Right kidney (tissue), 1 donor: ENCODE measurements around the gene ZNF511.

Experiments used
- DNase-seq: peaks from one replicate; pipeline ENCODE4 v3.0.0-alpha.2; 2016

ZNF511 gene

DNA sequence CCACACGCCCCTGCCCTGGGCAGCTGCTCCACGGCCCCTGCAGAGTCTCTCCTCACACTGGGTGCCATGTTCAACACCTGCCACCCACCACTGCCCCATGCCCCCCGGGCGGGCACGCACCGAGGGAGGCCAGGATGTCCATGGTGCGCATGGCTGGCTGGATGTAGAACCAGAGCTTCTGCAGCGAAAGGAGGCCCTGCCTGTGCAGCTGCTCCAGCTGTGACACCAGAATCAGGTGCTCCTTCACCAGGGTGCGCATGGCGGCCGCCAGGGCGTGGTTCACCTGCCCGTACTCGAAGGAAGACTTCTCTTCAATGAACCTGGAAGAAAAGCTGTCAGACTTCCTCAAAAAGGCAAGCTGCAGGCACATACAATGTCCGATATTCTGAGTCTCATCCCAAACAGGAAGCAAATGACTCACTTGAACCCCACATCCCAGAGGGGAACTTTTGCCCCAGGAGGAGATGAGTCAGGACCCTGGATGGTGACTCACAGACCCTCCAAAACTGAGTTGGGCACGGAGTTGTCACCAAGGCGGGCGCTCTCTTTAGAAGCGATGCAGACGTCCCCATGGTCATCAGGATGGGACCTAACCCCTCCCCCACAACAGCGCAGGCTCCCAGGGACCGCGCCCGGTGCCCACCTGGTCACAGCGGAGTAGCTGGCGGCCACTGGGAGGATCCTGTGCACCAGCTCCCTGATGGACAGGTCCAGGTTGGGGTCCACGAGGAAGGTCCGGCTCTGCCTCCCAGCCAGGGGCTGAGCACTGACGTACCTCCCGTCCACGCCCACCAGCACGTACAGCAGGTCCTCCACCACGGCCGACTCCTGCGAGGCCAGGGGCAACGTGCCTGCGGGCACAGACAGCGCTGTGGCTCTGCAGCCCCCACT is 15.6 kb upstream of the ZNF511 start:
- no peak for DNase-seq

GRCh38 chr10:133293810-133294119 is 14.9 kb upstream of the ZNF511 start:
- DNase-seq: no peak

GRCh38 chr10:133294189-133294588 is 14.5 kb upstream of the ZNF511 start:
- no peak for DNase-seq

- no peak for DNase-seq
Observed at GRCh38 chr10:133295426-133296320, 13.0 kb upstream of the ZNF511 start.

DNA sequence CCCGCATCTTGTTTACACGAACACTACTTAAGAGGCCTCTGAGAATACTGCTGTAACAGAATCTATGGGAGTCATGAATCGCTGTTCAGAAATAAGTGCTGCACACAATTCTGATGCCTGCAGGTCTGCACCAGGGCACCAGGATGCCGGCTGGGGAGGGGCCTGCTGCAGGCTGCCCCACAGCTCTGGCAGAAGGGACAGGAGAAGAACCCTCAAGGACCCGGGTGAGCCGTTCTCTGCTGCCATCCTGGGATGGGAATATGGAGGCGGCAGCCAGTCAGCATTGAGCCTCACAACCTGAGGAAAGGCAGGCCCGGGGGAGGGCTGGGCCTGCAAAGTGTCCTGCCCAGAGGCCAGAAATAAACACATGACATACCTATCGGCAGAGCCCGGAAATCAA is 11.2 kb upstream of the ZNF511 start:
- DNase-seq: no peak

GRCh38 chr10:133298466-133298865 is 10.2 kb upstream of the ZNF511 start:
- no peak for DNase-seq

- no peak for DNase-seq
Observed at GRCh38 chr10:133299224-133299623, 9.5 kb upstream of the ZNF511 start.

DNA sequence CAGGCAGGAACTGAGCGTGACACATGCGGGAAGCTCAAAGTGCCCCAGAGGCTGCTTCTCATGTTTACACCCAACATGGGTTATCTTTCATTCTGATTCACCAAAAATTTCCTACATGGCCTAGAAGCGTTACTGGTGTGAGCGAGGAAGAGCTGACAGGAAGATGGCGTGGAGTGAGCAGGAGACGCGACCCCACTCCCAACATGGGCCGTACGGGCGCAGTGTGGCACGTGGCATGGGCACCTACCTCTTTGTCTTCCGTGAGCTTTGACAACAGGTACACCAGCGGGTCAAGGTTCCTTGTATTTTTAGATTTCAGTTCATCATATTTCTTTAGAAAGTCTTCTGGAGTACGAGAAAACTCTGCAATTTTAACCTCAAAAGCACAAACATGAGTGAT is 9.0 kb upstream of the ZNF511 start:
- DNase-seq: no peak

DNA sequence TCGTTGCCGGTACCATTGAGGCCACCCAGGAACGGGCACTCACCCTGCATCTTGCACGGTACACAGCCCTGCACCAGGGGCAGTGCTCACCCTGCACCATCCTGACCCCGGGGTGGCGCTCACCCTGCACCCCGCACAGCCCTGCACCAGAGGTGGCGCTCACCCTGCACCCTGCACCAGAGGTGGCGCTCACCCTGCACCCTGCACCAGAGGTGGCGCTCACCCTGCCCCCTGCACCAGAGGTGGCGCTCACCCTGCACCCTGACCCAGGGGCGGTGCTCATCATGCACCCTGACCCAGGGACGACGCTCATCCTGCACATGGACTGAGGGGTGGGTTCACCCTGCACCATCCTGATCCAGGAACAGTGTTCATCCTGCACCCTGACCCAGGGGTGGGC is 6.5 kb upstream of the ZNF511 start:
- DNase-seq: no peak

- no peak for DNase-seq
Observed at GRCh38 chr10:133303206-133303605, 5.5 kb upstream of the ZNF511 start.

DNA sequence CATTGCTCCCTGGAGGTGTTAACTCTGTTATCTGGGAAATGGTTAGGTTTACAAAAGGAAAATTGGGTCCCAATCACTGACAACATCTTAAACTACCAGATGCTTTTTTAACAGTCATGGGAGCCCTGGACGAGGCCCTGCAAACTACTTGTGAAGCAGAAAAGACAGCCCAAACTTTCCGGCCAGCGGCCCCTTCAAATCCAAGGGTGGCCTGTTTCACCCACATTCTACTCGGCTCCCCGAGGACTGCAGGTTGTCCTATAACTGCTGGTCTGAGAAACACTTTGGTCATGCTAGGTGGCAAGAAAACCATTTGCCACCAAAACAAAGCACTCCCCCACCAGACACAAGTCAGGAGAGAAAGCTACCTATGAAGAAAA is 2.6 kb upstream of the ZNF511 start:
- no peak for DNase-seq

DNA sequence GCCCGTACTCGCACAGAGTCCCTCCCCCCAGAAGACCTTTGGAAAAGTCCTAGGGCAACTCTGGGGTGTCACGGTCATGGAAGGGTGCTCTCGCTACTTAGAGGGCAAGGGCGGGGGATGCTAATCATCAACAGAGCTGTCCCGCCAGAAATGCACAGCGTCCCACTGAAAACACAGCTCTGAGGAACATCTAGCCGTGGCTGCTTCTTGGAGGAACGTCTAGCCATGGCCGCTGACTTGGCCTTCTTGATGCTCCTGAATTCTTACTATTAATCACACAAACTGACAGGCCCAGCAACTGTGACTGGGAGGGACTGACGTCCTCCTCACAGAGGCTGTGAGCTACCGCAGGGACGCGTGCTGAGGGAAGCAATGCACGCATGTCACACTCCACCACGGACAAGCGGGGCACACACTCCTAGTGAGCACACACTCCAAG is 1.8 kb upstream of the ZNF511 start:
- DNase-seq: peak; percentile 20

- DNase-seq: peak; percentile 56
Observed at GRCh38 chr10:133307776-133308420, 816 bp upstream of the ZNF511 start.

DNA sequence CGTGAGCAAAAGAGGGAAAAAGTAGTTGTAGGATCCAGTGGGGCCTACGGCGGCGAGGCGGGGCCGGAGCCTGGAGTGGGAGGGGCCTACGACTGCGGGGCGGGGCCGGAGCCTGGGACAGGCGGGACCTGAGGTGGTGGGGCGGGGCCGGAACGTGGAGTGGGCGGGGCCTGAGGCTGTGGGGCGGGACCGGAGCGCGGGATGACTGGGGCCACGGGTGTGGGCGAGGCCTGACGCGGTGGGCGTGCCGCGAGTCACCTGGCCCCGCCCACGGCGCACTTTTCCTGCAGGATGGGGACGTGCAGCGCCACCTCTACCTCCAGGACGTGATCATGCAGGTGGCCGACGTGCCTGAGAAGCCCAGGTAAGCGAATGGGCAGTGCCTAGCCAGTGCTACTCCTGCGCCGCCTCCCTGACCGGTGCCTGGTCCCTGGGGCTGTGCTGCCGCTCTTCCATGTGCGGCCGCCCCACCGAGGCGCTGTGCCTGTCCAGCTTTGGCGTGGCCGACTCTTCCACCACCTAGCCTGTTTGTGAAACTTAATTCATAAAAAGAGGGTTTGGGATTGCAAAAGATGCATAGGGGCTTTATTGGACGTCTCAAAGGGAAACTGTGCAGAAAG is 496 bp downstream of the ZNF511 start:
- DNase-seq: no peak

DNA sequence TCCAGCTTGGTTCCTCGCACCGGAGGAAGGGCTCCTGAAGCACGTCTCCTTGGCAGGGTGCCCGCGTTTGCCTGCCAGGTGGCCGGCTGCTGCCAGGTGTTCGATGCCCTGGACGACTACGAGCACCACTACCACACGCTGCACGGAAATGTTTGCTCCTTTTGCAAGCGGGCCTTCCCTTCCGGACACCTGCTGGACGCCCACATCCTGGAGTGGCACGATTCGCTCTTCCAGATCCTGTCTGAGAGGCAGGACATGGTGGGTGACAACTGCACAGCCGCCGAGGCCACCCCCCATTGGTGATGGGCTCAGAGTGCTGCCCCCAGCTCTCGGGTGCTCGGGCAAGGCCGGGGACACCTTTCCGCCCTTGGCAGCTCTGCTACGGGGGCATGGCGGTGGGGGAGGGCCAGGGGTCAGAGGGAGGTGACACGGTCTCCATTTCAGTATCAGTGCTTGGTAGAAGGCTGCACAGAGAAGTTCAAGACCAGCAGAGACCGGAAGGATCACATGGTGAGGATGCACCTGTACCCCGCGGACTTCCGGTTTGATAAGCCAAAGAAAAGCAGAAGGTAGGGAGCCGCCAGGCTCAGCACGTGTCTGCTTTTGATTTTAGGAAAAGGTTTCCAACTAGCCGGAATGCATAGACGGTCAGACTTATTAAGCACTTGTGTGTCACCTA is 1.1 kb downstream of the ZNF511 start:
- DNase-seq: no peak

- DNase-seq: no peak
Observed at GRCh38 chr10:133310399-133310755, 1.7 kb downstream of the ZNF511 start.

GRCh38 chr10:133310789-133311188 is 2.1 kb downstream of the ZNF511 start:
- no peak for DNase-seq

DNA sequence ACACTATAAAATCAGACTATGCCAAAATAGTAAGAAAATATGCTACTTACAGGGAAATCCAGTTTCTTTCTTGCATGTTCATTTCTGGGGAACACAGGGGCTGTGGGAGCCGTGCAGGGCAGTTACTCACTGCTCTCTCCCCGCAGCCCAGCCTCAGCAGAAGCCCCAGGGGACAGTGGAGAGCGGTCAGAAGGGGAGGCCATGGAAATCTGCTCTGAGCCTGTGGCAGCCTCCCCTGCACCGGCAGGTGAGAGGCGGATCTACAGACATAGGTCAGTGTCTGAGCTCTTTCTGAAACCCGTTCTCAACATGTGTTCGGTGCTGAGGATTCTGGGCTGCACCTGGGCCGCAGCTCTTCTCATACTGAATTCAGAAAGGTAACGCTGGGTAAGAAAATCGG is 2.9 kb downstream of the ZNF511 start:
- DNase-seq: no peak

GRCh38 chr10:133312016-133312768 is 3.5 kb downstream of the ZNF511 start:
- DNase-seq: no peak

DNA sequence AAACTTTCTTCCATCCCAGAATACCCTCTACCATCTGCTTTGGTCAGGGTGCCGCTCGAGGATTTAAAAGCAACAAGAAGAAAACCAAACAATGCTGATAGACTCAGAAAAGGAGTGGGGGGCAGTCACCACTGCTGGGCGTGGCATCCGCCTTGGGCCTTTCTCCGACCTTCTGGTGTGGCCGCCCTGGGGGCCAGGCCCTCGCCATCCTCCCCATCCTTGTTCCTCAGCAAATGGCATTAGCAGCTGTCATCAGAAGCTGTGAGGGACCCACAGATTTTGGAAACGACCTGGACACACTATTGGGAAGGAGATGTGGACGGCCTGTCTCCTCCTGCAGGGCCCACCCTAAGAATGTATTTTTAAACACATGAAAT is 4.0 kb downstream of the ZNF511 start:
- no peak for DNase-seq

DNA sequence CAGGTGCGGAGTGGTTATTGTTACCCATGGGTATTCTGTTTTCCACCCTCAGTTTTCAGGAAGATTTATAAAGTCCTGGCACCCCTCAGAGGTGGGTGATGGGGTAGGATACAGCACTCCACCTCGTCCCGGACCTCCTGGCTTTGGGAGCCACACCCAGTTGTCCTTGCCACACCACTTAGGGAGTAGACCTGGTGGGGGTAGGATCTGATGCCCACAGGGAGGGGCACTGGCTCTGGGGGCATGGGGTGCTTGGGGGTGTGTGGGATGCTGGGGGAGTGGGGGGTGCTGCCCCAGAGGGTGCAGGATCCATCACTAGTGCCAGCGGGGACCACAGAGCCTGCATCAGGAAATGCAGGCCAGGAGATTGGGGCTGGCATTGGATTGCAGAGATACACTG is 4.5 kb downstream of the ZNF511 start:
- DNase-seq: no peak
